Activated CD4-positive, alpha-beta T cell treated with anti-CD3 and anti-CD28 coated beads for 1 hour (primary cell): Measurements from ENCODE around the gene TRMT61B.

Experiments used
- DNase-seq: peaks from one replicate; pipeline ENCODE4 v3.0.0-alpha.2; 2020

Gene TRMT61B

GRCh38 chr2:28870146-28870891 is at the start of gene TRMT61B:
TRMT61B (minus strand) TSS chr2:28870309; CDS start chr2:28870277, 32 bp downstream.
- DNase-seq: peak; percentile 97

- no peak for DNase-seq
Measured at GRCh38 chr2:28915939-28916338, 45.8 kb upstream of the TRMT61B start.

GRCh38 chr2:28909655-28910353 is 39.7 kb upstream of the TRMT61B start:
- no peak for DNase-seq

- no peak for DNase-seq
Measured at GRCh38 chr2:28908172-28908571, 38.1 kb upstream of the TRMT61B start.

- DNase-seq: no peak
Measured at GRCh38 chr2:28906821-28907220, 36.7 kb upstream of the TRMT61B start.

- DNase-seq: no peak
Measured at GRCh38 chr2:28906376-28906775, 36.3 kb upstream of the TRMT61B start.

- DNase-seq: no peak
Measured at GRCh38 chr2:28905533-28905932, 35.4 kb upstream of the TRMT61B start.

GRCh38 chr2:28904802-28905457 is 34.8 kb upstream of the TRMT61B start:
- no peak for DNase-seq

- DNase-seq: no peak
Measured at GRCh38 chr2:28904295-28904694, 34.2 kb upstream of the TRMT61B start.

GRCh38 chr2:28902584-28902983 is 32.5 kb upstream of the TRMT61B start:
- DNase-seq: no peak

GRCh38 chr2:28901841-28902240 is 31.7 kb upstream of the TRMT61B start:
- DNase-seq: no peak

GRCh38 chr2:28901202-28901601 is 31.1 kb upstream of the TRMT61B start:
- no peak for DNase-seq

GRCh38 chr2:28898048-28898447 is 27.9 kb upstream of the TRMT61B start:
- DNase-seq: no peak

- DNase-seq: no peak
Measured at GRCh38 chr2:28896906-28897305, 26.8 kb upstream of the TRMT61B start.

GRCh38 chr2:28895189-28895893 is 25.2 kb upstream of the TRMT61B start:
- DNase-seq: peak; percentile 17

- peak; percentile 98 for DNase-seq
Measured at GRCh38 chr2:28894470-28895188, 24.5 kb upstream of the TRMT61B start, which contains the start of gene WDR43. WDR43 (plus strand) TSS chr2:28894667; CDS start chr2:28894699, 32 bp downstream.

- no peak for DNase-seq
Measured at GRCh38 chr2:28893488-28893887, 23.4 kb upstream of the TRMT61B start.

GRCh38 chr2:28880193-28880592 is 10.1 kb upstream of the TRMT61B start:
- no peak for DNase-seq

GRCh38 chr2:28871620-28872019 is 1.5 kb upstream of the TRMT61B start:
- no peak for DNase-seq

- no peak for DNase-seq
Measured at GRCh38 chr2:28869494-28870145, 489 bp downstream of the TRMT61B start.

GRCh38 chr2:28868611-28869010 is 1.5 kb downstream of the TRMT61B start:
- no peak for DNase-seq

GRCh38 chr2:28855977-28856376 is 14.1 kb downstream of the TRMT61B start:
- no peak for DNase-seq
